ENCODE results near the gene OSBPL6.
"Not testable (repeated sequence)": the region's sequence is repeated elsewhere in the genome, so short reads cannot be mapped to it uniquely, and the experiment has no call there.

The OSBPL6 gene

DNA sequence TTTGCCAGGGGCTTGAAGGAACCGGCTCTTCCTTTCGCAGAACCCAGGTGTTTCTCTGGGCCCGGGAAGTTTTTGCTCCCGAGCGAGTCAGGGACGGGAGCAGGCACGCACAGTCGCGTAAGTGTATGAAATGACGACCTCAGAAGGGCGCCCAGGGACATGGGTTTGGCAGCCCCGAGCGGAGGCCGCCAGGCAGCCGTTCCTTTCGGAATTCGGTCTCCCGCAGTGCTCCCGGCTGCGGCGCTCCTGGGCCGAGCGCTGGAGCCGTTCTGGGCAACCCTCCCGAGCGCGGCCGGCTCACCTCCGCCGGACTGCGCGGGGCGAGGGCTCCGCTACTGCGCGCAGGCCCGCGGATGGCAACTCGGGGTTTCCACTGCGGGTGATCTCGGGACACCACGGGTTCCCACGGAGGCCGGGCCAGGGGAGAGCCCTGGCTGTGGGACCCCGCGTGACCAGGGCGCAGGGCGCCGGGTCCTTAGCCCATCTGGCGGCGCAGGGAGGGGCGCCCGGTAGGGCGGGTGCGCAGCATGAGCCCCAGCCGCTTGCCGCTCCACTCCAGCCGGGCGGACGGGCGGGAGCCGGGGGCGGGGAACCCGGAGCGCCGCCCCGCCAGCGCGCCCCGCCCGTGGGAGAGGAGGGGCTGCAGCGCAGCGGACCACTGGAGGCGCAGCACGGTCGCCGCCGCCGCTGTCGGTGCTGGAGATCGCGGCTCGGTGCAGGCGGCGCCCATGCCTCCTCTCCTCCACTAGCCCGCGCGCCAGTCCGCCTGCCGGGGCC, at the start of gene OSBPL6:
Gene OSBPL6, plus strand, starts transcription at position 690 of the 777 bp plus-strand sequence. CDS start 111,673 bp downstream, outside the sequence.
- peak; percentile 18 for DNase-seq (ENCODE audit: low read depth)

DNA sequence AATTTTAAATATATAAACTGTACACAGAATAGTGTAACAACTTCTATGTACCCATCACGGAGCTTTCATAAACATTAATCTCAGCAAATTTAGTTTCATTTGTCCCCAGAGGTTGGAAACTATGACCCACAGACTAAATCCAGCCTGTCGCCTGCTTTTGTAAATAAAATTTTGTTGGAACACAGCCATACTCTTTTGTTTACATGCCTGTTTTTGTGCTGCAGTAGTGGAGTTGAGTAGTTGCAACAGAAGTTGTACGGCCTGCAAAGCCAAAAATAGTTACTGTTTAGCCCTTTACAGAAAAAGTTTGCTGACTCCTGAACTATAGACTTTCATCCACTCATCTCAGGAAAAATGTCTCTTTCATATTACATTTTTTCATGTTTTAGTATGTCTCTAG, 42.3 kb upstream of the OSBPL6 start:
- DNase-seq (ENCODE audit: low read depth) = no peak

DNA sequence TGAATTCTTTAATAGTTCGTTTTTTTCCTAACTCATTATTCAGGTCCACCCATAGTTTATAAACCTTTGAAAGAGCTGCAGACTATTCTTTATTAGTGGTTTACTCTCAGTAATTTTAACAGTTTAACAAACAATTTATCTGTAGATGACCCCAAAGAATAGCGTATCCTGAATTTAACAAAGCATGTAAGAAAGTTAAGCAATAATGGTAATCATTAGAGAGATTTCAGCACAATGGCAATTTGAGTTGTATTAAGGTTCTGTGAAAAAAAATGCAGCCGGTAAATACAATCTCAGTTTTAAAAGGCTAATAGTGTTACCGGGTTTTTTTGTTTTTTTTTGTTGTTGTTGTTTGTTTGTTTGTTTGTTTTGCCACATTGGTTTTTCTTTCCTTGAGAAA, 41.8 kb upstream of the OSBPL6 start:
- no peak for DNase-seq (ENCODE audit: low read depth)

DNA sequence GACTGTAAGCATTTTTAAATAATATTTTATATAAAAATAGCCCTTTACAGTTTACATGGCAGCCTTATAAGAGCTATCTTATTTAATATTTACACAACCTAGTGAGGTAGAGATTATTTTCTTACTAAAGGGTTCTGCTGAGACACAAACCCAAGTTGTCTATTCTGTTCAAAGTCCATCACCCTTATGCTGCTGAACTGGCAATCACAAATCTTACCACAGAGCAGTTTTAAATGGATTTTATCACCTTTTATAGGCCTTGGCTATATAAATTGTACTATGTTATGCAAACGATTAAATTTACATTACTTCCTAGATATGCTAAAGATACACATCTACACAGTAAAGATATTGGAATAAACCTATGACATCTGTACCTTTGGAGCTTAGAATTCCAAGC, 41.3 kb upstream of the OSBPL6 start:
- DNase-seq (ENCODE audit: low read depth) = no peak

DNA sequence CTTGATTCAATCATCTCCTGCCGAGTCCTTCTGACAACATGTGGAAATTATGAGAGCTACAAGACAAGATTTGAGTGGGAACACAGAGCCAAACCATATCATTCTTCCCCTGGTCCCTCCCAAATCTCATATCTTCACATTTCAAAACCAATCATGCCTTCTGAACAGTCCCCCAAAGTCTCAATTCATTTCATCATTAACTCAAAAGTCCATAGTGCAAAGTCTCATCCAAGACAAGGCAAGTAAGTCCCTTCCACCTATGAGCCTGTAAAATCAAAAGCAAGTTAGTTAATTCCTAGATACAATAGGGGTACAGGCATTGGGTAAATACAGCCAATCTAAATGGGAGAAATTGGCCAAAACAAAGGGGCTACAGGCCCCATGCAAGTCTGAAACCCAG, 40.4 kb upstream of the OSBPL6 start:
- not testable (repeated sequence) for DNase-seq (ENCODE audit: low read depth)

DNA sequence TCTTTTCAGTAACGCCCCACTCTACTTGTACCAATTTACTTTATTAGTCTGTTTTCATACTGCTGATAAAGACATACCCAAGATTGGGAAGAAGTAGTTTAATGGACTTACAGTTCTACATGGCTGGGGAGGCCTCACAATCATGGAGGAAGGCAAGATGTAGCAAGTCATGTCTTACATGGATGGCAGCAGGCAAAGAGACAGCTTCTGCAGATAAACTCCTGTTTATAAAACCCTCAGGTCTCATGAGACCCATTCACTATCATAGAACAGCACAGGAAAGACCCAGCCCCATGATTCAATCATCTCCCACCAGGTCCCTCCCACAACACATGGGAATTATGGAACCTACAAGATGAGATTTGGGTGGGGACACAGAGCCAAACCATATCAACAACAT, 38.8 kb upstream of the OSBPL6 start:
- DNase-seq (ENCODE audit: low read depth) = no peak

DNA sequence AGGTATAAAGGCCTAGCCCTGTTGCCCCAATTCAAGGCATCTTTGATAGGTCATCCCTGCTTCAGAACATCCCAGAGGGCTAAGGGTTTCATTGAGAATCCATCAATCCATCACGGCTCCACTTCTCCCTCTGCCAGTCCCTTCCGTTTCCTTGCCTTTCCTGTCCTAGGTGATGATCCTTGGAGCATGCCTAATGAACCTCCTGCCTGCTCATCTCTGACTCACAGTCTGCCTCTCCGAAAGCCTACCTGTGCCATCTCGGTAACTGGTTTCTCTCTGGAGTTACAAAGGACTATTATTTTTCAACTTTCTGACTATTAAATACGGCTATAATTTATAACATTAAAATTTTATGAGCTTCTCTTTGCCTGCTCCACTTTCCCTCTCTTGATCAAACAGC, 36.7 kb upstream of the OSBPL6 start:
- no peak for DNase-seq (ENCODE audit: low read depth)

DNA sequence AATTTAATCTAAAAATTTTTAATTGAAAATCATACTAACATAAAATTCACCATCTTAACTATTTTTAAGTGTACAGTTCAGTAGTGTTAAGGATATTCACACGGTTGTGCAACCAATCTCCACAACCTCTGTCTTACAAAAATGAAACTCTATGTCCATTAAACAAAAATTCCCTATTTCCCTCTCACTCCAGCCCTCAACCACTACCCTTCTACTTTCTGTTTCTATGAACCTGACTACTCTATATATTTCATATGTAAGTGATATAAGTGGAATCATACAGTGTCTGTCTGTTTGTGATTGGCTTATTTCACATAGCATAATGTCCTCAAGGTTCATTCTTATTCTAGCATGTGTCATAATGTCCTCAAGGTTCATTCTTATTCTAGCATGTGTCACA, 34.3 kb upstream of the OSBPL6 start:
- no peak for DNase-seq (ENCODE audit: low read depth)

DNA sequence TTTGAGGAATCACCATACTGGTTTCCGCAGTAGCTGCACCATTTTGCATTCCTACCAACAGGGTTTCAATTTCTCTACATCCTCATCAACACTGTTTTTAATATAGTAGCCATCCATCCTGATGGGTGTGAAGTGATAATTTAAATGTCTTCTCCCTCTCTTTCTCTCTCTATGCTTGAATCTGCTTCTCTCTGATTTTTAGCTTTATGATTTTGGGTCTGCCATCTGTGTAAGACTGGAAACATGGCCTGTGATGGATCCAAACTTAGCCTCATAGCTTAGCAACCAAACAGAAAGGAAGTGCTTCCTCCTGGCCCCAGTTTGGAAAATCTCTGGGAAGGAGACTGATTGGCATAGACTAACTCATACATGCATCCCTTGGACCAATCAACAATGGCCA, 33.7 kb upstream of the OSBPL6 start:
- no peak for DNase-seq (ENCODE audit: low read depth)

DNA sequence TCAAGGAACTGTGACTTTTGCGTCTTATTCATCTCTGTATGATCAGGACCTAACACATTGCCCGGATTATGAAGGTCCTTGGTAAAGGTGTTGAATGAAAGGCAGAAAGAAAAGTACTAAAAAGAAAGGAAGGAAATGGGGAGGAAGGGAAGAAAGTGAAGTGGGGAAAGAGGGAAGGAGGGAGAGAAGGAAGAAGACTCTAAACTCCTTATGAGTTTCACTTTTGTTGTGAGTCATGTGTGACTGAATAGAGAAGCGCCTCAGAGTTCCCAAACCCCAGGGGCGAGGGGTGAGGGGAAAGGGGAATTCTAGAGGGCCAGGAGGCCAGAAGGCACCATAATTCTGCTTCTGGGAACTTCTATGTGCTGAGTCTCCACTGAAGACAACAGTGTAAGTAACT, 30.9 kb upstream of the OSBPL6 start:
- no peak for DNase-seq (ENCODE audit: low read depth)

DNA sequence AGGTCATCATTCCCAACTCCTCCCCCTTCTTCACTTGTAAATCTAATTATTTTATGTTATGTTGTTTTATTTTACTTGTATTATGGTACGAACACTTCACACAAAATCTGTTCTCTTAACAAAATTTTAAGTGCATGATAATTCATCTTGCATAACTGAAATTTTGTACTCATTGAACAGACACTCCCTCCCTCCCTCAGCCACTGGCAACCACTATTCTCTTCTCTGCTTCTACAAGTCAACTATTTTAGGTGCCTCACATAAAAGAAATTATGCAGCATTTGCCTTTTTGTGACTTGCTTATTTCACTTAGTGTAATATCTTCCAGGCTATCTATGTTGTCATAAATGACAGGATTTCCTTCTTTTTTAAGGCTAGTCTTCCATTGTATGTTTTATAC, 30.4 kb upstream of the OSBPL6 start:
- DNase-seq (ENCODE audit: low read depth) = no peak

DNA sequence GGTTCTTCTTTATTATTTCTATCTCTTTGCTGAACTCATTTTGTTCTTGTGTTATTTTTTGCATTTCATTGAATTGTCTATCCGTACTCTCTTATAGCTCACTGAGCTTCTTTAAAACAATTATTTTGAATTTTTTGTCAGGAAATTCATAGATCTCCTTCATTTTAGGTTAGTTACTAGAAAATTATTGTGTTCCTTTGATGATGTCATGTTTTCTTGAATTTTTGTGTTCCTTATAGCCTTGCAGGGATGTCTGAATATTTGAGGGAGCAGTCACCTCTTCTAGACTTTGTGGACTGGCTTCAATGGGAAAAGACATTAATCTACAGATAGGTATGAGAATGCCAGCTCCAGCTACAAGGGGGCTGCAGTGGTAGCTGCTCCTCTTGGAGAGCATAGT, 20.7 kb upstream of the OSBPL6 start:
- DNase-seq (ENCODE audit: low read depth) = no peak

DNA sequence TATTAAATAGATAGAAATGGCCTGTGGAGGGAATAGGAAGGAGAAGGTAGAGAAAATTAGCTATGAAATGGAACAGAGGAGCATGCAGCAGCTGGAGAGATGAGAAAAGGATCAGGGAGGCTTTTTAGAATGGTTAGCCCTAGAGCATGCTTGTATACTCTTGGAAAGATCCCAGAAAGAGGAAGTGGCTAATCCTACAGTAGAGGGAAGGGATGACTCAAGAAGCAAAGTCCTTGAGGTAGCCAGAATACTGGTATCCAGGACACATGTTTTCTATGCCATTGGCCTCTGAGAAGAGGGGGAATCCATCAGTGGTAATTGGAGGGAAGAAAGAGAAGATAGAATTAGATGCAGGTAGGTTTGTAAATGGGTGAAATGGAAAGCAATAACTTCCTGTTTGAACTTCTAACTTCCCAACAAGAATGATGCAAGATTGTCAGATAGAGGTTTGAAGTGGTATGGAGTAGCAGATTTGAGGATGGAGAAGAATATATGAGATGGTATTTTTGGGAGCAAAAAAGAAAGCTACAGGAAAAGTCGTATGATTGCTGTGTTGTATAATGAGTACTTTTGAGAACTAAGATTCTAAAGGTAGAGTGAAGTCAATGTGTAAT, 17.1 kb upstream of the OSBPL6 start:
- no peak for DNase-seq (ENCODE audit: low read depth)

DNA sequence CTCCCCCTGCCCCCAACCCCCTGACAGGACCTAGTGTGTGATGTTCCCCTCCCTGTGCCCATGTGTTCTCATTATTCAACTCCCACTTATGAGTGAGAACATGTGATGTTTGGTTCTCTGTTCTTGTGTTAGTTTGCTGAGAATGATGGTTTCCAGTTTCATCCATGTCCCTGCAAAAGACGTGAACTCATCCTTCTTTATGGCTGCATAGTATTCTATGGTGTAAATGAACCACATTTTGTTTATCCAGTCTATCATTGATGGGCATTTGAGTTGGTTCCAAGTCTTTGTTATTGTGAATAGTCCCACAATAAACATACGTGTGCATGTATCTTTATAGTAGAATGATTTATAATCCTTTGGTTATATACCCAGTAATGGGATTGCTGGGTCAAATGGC, 13.7 kb upstream of the OSBPL6 start:
- DNase-seq (ENCODE audit: low read depth) = not testable (repeated sequence)

DNA sequence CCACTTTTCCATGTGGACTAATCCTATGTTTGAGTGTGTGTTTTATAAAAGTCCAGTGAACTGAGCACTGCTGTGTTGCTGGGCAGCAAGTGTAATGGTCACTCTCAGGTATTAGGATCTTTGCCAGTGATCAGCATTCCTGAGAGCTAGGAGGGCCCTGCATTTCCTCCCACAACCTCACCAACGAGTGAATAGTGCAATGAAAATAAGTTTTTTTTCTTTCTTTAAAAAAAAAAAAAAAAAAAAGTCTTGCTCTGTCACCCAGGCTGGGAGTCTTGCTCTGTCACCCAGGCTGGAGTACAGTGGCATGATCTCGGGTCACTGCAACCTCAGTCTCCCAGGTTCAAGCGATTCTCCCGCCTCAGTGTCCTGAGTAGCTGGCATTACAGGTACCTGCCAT, 6.5 kb upstream of the OSBPL6 start:
- DNase-seq (ENCODE audit: low read depth) = no peak

DNA sequence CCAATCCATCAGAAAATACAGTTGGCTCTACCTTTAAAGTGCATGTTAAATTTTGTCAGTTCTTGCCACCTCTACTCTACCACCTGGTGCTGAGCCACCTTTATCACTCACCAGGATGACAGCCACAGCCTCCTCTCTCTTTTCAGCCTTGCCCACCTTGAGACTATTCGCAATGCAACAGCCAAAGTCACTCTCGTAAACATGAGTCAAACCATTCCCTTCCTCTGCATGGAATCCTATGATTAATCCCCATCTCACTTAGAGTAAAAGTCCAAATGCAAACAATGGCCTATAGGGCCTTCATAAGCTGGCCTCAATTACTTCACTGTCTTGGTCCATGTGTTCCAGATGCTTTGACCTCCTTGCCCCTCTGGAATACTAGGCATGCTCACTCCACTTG, 5.8 kb upstream of the OSBPL6 start:
- no peak for DNase-seq (ENCODE audit: low read depth)

DNA sequence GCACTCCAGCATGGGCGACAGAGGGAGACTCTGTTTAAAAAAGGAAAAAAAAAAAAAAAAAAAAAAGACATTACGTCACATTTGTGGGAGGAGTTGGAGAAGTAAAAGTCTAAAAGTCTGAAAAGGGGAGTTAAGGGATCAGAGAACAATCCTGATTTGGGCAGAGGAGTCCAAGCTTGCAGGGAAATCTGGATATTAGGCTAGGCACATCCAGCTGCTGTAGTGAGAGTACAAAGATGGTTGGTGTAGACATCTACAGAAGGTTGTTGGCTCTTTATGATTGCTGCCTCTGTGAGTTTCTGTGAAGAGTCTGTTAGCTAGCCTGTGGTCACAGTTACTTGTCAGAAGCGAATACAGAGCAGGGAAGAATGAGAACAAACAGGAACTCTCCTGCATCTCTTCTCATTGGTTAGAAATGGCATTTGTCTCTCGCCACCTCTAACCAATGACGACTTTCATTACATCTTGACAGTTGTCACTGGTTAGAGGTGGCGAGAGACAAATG, 3.3 kb upstream of the OSBPL6 start:
- no peak for DNase-seq (ENCODE audit: low read depth)

DNA sequence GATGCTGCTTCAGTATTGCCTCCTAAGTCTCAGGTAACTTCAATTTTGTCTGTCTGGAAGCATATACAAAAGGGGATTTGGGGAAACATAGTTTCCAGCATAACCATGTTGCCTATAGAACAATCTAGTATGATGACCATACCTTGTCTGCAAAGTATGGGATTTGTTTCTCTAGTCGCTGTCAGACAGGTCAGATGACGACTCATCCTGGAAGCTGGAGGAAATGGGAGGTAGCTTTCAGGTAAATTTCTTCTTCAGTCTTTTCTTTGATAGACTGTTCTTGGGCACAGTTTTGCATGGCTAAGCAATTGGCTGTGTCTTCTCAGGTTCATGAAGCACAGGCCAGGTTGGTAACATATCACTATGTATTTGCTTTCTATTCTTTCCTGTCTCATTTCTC, 2.8 kb upstream of the OSBPL6 start:
- no peak for DNase-seq (ENCODE audit: low read depth)

DNA sequence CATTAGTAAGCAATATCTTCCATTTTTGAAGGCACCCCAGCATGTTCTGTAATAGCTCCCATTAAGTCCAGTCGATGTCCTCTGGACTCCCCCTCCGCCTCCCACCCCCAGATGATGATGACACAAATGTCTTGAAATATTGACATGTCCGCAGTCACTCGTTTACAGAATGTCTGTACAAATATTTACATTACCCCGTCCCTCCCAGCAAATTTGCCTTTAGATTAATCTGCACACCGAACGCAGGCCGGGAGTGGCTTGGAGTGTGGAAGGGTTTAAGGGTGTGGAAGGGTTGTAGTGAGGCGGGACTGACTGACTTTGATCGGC, 853 bp upstream of the OSBPL6 start:
- DNase-seq (ENCODE audit: low read depth) = no peak

DNA sequence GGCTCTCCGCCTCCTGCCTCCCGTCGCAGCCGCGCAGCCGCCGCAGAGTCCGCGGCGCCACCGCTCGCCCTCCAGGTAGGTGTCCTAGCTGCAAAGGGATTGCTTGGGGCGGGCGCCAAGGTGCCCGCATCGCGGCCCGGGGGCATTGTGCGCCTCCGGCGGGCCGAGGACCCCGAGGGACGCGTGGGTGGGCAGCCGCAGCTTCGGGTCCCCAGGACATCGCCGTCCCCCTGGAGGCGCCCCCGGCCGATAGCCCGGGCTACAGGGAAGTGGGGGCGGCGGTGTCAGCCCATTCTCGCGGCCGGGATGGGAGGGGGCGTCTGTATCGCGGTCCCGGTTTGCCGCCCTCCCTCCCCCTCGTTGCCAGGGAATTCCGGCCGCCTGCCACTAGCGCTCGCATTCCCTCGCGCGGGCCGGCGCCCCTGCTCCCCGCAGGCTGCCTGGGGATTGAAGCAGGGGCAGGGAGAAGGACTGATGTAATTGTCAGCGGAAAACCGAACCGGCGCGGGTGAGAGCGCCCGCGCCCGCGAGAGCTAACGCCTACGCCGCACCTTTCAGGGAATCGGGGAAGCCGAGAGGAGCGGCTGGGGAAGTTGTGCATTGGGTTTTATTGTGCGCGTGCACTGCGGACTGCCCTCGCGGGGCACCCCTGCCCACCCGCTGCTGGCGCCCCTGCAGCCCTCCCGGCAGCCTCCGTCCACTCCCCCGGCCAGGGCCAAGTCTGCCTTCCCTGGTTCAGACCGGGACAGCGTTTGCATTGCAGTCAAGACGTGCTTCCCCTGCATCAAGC, 483 bp downstream of the OSBPL6 start:
- DNase-seq (ENCODE audit: low read depth) = no peak

DNA sequence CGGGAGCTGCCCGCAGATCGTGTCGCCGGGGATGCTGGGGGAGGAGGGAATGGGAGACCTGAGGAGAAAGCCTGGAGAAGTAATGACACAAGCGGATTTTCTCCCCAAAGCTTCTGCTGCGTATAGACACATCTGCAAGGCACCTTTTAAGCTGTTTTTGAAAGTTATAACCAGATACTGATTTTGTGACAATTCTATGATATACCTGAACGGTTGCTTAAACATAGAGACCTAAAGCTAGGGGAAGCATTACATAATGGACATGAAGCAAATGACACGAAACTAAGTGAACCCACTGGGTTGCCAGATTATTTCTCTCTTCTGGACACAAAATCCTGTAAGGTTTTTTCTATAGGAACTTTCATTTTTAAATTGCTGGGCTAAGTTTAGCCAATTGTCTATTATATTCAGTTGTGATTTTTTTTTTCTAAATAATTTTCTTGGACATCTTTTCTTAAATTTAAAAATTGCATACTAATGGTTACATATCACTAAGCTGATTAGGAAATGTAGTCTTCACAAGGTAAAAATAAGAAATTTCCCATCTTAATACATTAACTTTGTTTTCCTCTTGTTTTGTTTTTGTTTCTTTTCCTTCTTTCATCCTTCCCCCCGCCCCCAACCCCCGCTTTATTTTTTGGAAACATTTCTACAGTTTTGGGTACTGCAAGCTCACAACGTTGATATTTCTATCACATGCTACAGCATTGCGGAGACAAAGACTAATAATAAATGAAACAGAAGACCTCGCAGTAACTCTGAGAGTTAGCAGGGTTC, 1.3 kb downstream of the OSBPL6 start:
- no peak for DNase-seq (ENCODE audit: low read depth)

DNA sequence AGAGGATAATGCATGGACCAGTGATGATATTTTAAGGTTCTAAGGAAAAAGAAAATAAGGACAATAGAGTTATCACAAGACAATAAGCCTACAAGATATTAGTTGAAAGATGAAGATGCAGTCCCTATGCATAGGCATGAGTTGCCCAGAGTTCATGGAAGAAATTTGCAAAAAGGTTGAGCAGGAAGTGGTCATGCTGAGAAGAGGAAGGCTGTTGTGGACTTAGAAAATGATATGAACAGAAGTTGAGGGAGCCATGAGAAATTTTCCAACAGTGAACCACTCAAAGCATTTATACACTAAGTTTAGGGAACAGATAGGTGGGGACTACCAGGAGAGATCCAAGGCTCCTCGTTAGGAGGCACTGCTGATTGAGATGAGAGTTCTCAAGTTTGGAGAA, 3.5 kb downstream of the OSBPL6 start:
- no peak for DNase-seq (ENCODE audit: low read depth)

Data from stimulated activated CD4-positive, alpha-beta T cell treated with anti-CD3 and anti-CD28 coated beads, Interleukin-2, amount 100 ng/mL, for 4 hours (primary cell).